HG03439 (cell line): Measurements from ENCODE around the gene TMEM164.

Experiments
- ATAC-seq: cut with Tn5 transposase; IDR thresholded peaks from one replicate; pipeline ENCODE4 v1.9.1; 2021; ENCODE audit warnings: mild to moderate bottlenecking, moderate library complexity; ENCODE audit not compliant: unreplicated experiment

Gene TMEM164

DNA sequence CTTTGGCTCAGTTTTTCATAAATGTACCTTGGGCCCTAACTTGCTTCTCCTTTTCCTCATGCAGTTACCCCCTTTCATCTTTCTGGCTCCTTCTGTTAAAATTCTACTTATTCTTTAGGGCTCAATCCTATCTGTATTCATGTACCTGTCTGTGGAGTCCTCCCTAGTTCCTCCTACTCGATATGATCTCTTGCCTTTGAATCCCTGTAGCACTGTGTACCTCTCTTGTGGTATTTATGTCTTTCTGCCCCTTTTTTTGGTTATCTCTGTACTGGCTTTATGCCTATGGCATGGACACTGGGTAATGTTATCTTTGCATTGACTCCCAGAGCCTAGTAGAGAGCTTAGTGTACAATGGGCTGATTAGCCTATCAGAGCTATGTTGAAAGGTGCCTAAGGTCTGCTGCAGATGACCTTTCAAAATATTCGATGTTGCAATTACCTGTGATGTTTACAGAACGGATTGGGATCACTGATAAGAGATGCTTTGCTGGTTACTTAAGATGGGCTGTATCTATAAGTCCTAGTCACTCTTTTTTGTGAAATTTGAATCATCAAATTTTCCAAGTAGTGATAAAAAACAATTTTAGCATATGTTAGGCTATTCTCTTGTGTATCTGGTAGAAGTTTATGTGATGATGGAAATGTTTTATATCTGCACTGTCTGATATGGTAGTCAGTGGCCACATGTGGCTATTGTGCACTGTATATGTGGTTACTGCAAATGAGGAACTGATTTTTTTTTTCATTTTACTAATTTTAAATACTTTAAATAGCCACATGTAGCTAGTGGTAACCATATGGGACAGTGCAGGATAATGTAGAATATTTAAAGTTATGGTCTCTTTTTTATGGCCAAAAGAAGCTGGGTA lies 33.5 kb downstream of the TMEM164 start:
- no peak for ATAC-seq

DNA sequence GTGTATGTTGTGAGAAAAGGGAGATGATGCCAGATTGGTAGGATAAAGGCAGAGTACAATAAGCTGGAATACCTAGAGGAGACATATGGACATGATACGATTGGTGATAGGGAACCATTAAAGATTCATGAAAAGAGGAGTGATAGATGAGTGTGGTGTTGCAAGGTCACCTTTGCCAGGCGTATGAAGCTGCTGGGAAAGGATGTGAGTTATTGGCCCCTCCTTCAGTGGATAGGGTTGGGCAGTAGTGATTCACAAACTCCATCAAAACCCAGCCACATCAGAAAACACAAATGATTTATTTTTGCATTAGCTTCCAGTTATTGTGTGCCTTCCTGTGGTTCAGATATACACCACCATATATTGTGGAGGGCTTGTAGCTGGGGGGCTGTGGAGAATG lies 34.3 kb downstream of the TMEM164 start:
- no peak for ATAC-seq

DNA sequence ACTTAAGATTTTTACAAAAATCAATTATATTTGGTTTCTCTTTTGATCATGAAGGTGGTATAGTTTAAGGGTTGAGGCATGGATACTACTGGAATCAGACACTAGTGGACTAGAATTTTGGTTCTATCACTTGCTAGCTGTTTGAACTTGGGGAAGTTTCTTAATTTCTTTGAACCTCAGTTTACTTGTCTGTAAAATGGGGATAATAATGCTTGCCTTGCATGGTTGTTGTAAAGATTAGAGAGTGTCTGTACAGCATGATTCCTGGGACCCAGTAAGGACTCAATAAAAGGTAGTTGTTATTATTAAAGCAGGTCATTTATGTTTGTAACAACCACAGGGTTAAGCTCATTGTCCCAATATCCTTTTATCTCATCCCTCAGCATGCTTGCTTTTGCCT lies 36.0 kb downstream of the TMEM164 start:
- ATAC-seq: no peak

DNA sequence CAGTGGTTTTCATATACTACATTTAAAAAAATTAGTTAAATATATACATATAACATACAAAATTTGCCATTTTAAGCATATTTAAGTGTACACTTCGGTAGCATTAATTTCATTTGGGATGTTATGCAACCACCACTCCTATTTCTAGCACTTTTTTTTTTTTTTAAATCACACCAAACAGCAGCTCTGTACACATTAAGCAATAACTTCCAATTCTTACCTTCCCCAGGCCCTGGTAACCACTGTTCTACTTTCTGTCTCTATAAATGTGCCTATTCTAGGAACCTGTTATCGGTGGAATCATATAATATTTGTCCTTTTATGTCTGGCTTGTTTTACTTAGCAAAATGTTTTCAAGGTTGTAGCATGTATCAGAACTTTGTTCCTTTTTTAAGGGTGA lies 39.1 kb downstream of the TMEM164 start:
- no peak for ATAC-seq

DNA sequence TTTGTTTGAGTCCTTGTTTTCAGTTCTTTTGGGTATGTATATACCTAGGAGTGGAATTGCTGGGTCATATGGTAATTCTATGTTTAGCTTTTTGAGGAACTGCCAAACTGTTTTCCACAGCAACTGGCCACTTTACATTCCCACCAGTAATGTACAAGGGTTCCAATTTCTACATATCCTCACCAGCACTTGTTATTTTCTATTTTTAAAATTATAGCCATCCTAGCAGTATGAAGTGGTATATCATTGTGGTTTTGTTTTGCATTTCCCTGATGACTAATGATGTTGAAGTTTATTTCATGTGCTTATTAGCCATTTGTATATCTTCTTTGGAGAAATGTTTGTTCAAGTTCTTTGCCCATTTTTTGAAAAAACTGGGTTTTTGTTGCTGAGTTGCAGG lies 39.6 kb downstream of the TMEM164 start:
- no peak for ATAC-seq

DNA sequence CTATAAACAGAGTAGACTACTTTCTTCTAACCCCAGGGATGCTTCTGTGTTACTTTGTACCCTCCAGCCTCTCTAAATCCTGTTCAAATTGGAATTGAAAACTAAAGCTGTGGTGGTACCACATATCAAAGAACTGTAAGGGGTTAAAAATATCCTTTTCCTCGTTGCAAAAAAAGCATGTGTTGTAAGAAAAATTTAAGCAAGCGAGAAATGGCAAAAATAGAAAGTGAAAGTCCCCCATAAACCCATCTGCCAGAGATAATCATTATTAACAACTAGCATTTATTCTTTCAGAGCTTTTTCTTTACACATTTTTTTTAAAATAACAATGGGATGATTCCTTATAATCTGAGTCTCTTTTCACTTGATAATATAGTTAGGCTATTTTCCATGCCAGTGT lies 40.6 kb downstream of the TMEM164 start:
- no peak for ATAC-seq

DNA sequence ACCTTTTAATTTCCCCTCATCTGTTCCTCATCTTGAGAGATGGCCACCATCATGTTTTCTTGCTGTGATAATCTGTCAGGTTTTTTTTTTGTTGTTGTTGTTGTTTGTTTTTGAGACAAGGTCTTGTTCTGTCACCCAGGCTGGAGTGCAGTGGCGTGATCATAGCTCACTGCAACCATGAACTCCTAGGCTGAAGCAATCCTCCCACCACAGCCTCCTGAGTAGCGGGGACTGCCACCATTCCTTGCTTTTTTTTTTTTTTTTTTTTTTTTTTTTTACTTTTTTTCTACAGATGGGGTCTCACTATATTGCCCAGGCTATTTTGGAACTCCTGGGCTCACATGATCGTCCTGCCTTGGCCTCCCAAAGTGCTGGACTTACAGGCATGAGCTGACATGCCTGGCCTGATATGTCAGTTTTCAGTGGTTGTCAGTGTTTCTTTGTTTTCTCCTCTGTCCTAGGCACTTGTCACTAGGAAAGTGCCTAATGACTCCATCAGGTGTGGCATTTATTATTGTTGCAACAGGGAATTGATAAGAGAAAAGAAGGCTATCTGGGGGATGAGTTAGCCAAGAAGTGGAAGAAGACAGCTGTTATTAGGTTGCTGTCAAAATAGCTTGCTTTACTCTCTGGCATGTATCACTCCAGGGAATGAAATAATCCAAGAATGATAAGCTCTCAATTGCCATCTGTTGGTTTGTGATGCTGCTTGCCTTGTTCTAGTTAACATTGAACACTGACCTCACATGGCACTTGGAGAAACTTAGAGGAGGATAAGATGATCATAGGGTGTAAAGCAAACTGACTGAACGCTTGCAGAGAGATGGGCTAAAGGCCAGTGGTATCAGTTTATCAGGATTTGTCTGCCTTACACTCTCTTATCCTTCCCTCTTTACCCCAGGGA lies 41.7 kb downstream of the TMEM164 start:
- no peak for ATAC-seq

DNA sequence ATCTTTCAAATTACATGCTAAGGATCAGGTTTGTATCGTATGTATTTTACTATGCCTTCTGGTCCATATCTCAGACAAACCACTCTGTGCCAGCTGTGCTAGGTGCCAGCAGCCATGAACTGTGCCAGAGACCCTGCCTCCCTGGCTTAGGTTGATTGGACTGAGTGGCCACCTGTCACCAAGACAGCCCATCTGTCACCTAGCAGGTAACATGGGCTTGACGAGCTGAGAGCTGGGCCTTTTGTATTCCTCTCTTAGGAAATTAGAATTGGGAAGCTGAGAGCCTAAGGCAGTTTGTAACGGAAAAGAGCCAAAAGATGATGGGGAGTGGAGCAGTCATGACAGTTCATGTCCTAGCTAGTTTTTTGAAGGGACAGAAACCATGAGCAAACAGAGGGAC lies 42.5 kb downstream of the TMEM164 start:
- ATAC-seq: no peak

DNA sequence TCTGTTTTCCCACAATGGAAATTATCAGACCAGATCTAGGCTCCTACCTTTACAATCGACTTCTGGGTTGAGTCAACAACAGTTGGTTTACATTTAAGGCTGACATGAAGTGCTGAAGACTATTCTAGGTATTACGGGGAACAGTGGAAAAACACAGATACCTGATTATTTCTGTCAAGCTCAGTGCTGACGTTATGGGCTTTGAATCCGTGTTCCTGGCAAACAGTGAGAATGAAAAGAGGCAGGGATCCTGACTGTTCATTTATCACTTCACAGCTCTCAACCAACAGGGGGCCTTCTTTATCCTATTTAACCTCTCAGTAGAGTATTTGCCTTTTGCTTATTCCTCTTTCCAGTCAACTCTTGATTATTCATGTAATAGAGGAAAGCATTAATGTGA lies 43.1 kb downstream of the TMEM164 start:
- no peak for ATAC-seq

DNA sequence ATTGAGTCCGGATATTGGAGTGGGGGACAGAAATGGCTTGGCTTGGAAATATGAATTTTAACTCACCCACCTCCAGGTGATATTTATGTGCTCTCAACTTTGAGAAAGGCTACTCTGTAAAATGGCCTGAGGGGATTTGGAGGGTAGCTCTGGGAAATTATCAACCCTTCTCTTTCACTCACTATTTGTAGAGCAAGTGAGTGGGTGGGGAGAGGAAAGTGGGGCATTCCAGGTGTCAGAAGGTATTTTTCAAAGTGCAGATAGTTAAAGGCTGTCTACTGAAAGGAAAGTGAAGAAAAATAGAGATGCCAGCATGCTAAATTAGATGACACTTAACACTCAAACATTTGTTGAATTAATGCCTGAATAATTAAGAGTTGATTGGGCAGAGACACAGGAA lies 44.1 kb downstream of the TMEM164 start:
- no peak for ATAC-seq

DNA sequence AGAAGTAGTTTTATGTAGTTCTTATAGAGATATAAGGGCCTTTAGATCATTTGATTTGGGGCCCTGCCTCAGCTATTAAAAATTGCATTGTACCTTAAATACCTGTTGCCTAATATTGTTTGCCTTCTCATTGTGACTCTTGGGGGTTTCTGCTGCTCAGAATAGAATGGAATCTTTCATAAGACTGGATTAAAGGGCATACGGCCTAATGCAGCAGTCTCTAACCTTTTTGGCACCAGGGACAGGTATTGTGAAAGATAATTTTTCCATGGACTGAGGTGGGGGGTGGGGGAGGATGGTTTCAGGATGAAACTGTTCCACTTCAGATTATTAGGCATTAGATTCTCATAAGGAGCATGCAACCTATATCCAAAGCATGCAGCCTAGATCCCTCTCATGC lies 46.2 kb downstream of the TMEM164 start:
- no peak for ATAC-seq

DNA sequence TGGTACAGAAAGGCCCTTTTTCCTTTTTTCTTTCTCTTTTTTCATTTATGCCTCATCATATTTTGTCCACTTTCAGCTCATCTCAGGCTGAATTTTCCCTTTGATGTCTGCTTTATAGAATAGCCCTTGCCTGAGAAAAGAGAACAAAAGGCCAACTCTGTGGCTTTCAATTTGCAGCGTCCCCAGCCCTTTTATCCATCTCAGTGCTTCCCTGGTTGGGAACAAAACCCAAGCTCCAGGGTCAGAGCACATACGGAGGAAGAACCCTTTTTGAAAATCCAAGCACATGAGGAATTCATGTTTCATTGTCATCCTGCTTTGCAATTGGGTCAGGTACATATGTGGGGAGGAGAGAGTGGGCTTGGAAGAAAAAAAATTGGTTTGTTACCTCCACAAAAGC lies 47.5 kb downstream of the TMEM164 start:
- no peak for ATAC-seq

DNA sequence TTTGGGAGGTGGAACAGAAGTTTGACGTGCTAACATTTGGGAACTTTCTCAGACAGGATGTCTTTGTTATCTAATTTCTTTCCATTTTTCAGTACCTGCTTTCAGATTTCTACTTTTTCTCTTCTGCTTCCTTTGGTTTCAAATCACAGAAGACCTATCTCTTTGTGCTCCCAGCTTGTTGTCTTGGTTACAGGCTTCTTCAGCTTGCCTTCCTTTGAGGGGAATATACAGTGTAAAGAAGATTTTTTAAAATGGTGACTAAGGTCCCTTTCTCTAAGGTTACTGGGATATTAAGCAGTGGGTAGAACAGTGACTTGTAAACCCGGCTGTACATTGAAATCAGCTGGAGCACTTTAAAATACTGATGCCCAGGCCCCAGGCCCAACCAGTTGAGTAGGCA lies 48.0 kb downstream of the TMEM164 start:
- no peak for ATAC-seq

DNA sequence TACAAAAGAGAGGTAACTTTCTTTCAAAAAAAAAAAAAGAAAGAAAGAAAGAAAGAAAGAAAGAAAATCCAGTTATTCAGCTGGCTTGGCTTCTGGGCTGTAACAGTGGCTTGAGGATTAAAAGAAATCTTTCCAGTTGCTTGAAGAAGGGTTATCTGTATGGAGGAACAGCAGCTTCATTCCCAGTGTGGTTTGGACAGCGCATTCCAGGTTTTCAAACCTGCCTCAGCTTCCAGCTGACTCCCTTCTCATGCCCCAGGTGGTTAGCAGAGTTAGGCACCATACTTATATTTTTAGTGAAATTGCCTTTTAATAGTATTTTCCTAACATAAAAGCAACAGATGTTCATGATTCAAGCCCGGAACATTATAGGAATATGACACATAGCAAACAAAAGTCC lies 48.6 kb downstream of the TMEM164 start:
- no peak for ATAC-seq

DNA sequence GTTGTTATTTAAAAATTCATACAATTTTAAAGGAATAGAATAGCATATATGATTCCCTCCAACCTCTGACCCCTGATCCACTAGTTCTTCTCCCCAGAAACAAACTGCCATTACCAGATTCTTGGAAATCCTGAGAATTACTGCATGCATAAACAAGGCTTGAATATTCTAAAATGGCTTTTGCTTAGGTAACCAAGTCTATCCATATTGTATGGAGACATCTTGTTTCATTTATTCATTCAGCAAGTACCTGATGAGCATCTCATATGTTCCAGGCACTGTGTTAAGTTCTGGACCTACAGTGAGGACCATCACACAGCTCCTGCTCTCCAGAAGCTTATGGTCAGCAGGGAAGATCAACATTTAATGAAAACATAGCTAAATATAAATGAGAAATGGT lies 49.4 kb downstream of the TMEM164 start:
- no peak for ATAC-seq

DNA sequence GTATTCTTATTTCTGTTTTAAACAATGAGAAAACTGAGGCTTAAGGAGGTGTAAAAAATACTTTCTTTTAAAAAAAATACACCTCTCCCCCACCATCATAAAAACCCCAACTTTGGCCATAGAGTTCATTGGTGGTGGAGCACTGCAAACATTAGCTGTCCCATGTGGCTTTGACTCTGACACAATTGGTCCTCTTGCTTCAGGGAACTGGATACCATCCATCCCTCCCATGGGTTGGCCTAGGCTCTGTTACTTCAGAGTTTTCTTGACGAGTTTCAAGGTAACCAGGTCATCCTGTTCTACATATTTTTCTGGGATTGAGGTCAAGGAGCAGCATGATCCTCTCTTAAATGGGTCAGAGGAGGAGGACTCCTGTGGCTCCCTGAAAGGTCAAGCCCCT lies 50.5 kb downstream of the TMEM164 start:
- ATAC-seq: no peak

DNA sequence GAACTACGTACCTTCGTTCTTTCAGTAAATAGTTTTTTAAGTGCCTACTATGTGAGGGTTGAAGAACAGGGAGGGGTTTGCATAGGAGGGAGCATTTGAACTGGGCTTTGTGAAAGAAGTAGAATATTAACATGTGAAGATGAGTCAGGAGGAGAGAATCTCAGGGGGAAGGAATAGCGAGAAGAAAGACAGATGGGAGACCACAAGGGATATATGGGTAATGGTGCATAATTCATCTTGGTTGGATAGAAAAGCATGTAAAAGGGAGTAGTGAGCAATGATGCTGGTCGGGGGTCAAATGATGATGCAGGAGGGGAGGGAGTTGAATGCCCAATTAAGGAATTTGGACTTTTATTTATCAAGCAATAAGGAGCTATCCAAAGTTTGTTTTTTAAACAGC lies 52.7 kb downstream of the TMEM164 start:
- no peak for ATAC-seq

DNA sequence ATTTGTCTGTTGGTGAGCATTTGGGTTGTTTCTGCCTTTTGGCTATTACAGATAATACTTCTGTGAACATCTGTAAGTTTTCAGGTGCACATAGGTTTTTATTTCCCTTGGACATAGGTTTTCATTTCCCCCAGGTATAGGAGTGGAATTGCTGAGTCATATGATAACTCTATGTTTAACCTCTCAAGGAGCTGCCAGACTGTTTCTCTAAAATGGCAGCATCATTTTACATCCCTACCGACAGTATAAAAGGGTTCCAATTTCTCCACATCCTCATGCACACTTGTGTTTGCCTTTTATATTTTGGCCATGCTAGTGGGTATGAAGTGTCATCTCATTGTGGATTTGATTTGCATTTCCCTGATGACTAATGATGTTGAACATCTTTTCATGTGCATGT lies 53.5 kb downstream of the TMEM164 start:
- no peak for ATAC-seq

DNA sequence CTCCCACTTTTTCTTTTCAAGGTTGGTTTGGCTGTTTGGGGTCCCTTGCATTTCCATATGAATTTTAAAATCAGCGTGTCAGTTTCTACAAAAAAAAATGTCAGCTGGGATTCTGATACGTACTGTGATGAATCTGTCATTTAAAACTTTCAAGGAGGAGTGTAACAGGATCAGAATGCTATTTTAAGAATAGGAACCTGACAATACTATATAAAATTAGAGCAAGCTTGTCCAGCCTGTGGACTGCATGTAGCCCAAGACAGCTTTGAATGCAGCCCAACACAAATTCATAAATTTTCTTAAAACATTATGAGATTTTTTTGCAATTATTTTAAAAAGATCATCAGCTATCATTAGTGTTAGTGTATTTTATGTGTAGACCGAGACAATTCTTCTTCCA lies 56.5 kb downstream of the TMEM164 start:
- no peak for ATAC-seq

DNA sequence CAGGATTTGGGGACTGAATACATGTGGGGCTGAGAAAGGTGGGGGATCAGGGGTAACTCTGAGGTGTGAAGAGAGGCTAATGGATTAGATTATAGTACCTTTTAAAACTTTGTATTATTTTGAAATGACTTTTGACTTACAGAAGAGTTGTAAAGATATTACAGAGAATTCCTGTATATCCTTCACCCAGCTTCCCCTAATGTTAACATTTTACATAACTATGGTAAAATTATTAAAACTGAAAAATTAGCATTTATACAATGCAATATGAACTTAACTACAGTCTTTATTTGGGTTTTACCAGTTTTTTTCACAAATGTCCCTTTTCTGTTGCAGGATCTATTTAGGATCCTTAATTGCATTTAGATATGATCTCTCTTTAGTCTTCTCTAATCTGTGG lies 57.4 kb downstream of the TMEM164 start:
- ATAC-seq: no peak

DNA sequence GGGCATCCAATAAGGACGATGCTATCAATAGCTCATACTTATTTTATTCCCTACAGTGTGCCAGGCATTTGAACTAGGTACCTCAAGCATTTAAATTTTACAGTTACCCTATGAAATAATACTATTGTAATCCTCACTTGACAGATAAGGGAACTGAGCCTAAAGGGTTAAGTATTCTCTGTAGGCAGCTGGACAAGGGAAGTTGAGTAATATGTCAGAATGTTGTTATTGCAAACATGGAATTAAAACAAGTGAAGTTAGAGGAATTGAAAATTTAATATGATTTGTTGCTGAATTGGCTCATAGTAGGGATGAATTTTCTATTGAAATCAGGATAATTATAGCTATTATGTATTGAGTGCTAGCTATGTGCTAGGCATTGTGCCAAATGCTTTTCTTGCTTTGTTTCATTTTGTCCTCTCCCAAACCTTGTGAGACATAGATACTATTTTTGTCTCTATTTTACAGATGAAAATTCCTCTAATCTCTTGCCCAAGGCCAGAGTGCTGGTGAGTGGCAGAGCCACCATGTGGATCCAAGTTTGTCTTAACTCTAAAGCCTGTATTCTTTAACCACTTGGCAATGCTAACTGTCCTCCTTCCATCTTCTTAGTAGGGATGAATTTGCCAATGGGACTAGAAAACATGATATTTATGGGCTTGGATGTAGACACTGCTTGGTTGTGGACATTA lies 58.1 kb downstream of the TMEM164 start:
- no peak for ATAC-seq

DNA sequence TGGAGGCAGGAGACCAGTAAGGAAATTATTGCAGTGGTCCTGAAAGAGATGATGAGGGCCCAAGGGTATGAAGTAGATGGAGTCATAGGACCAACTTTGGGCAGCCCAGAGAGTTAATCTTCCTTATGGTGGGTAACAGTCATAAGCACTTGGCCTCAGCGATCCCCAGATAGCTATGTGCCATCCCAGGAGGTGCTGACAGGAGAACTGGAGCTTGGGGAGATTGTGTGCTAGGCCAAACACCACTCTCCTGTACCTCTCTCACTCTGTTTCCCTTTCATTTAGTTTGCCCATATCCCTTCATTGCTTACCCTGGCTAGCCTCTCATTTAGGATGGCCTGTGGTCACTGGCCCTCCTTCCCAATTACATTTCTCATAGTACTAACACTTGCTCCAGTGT lies 60.0 kb downstream of the TMEM164 start:
- ATAC-seq: no peak
